DND-41 (cell line): ENCODE results near the gene MFAP4.

ENCODE experiments used
- ATAC-seq: fragments of 200-7000 bp; cut with Tn5 transposase; 3 replicates; pipeline ENCODE4 v1.9.1; 2021; ENCODE audit warnings: low read depth; ENCODE audit not compliant: insufficient read depth
- DNase-seq: peaks from one replicate; pipeline ENCODE4 v3.0.0-alpha.2; 2020
- H2AFZ ChIP-seq: 2 replicates; pipeline ENCODE4 v1.6.0; 2012; ENCODE audit warnings: low read depth, low read length
- H3K27ac ChIP-seq: 2 replicates; pipeline ENCODE4 v1.5.1; 2012; ENCODE audit warnings: low read length, inconsistent platforms
- H3K27me3 ChIP-seq: fragments of 200-600 bp; sonication (generic); 2 replicates; pipeline ENCODE4 v1.6.0; 2012; ENCODE audit warnings: low read length, mild to moderate bottlenecking, inconsistent platforms; ENCODE audit not compliant: insufficient read depth, poor library complexity
- H3K36me3 ChIP-seq: 2 replicates; pipeline ENCODE4 v1.5.1; 2012; ENCODE audit warnings: low read length, inconsistent platforms; ENCODE audit not compliant: insufficient read depth
- H3K4me1 ChIP-seq: 2 replicates; pipeline ENCODE4 v1.5.1; 2012; ENCODE audit warnings: mild to moderate bottlenecking, low read length; ENCODE audit not compliant: insufficient read depth
- H3K4me2 ChIP-seq: 2 replicates; pipeline ENCODE4 v1.6.0; 2012; ENCODE audit warnings: mild to moderate bottlenecking, moderate library complexity, low read length, inconsistent platforms; ENCODE audit not compliant: insufficient read depth
- H3K4me3 ChIP-seq, 2 experiments: fragments of 200-600 bp in 1 of 2; shearing (Covaris generic) in 1 of 2; 2 replicates each; pipeline ENCODE4 v1.5.1; 2012 to 2016; ENCODE audit warnings: inconsistent platforms in 2 of 2, low read length in 2 of 2, mild to moderate bottlenecking in 2 of 2, low read depth in 1 of 2, moderate library complexity in 1 of 2
- H3K79me2 ChIP-seq: 2 replicates; pipeline ENCODE4 v1.6.0; 2012; ENCODE audit warnings: low read length, inconsistent platforms; ENCODE audit not compliant: insufficient read depth
- H3K9ac ChIP-seq: 2 replicates; pipeline ENCODE4 v1.6.0; 2012; ENCODE audit warnings: low read depth, mild to moderate bottlenecking, inconsistent platforms, low read length, moderate library complexity
- H3K9me3 ChIP-seq: 2 replicates; pipeline ENCODE4 v1.5.1; 2012; ENCODE audit warnings: low read length, moderate library complexity, mild to moderate bottlenecking, inconsistent platforms; ENCODE audit not compliant: insufficient read depth, severe bottlenecking
- H4K20me1 ChIP-seq: 2 replicates; pipeline ENCODE4 v1.6.0; 2012; ENCODE audit warnings: low read length; ENCODE audit not compliant: insufficient read depth
- CTCF ChIP-seq: IDR thresholded peaks from 2 replicates; pipeline ENCODE4 v1.5.1; 2012; ENCODE audit warnings: borderline replicate concordance, low read length, moderate library complexity, mild to moderate bottlenecking; ENCODE audit not compliant: poor library complexity, severe bottlenecking; ENCODE audit errors: extremely low read depth
- EZH2 ChIP-seq: IDR thresholded peaks from 3 replicates; pipeline ENCODE4 v1.6.1; 2012; ENCODE audit warnings: borderline replicate concordance, low read depth, mild to moderate bottlenecking, moderate library complexity, low read length, inconsistent platforms; ENCODE audit not compliant: severe bottlenecking

Gene MFAP4

GRCh38 chr17:19345486-19346350 lies 41.3 kb downstream of the MFAP4 start:
- Histone ChIP-seq H2AFZ (no peak overlapping the region), H3K4me1 (no peaks in the 10 kb centered on the region), H3K79me2 (no peaks in the 10 kb centered on the region), H4K20me1 (peaks cover 36% of the 10 kb centered on the region), H3K4me2 (no peak overlapping the region), H3K4me3 (no peak overlapping the region), H3K27me3 (no peaks in the 10 kb centered on the region), H3K9ac (no peak overlapping the region), H3K36me3 (no peaks in the 10 kb centered on the region), H3K9me3 (no peaks in the 10 kb centered on the region), H3K27ac (no peak overlapping the region)
- no peak for DNase-seq
- no peak for ATAC-seq
- TF ChIP-seq EZH2 (no peak), CTCF (no peak)

GRCh38 chr17:19345067-19345460 lies 41.9 kb downstream of the MFAP4 start:
- Histone ChIP-seq H3K4me1 (no peaks in the 10 kb centered on the region), H3K9ac (no peak overlapping the region), H3K36me3 (no peaks in the 10 kb centered on the region), H3K79me2 (no peaks in the 10 kb centered on the region), H3K27me3 (no peaks in the 10 kb centered on the region), H3K4me3 (no peak overlapping the region), H3K9me3 (no peaks in the 10 kb centered on the region), H3K4me2 (no peak overlapping the region), H2AFZ (no peak overlapping the region), H4K20me1 (peaks cover 36% of the 10 kb centered on the region), H3K27ac (no peak overlapping the region)
- ATAC-seq: no peak
- TF ChIP-seq EZH2: no peak
- no peak for TF ChIP-seq CTCF
- no peak for DNase-seq

- Histone ChIP-seq H3K27me3 (no peaks in the 10 kb centered on the region), H3K79me2 (no peaks in the 10 kb centered on the region), H3K4me3 (no peak overlapping the region), H3K9me3 (no peaks in the 10 kb centered on the region), H3K9ac (no peak overlapping the region), H3K4me2 (no peak overlapping the region), H3K27ac (no peak overlapping the region), H2AFZ (no peak overlapping the region), H3K36me3 (no peaks in the 10 kb centered on the region), H3K4me1 (no peaks in the 10 kb centered on the region), H4K20me1 (peaks cover 36% of the 10 kb centered on the region)
- ATAC-seq: no peak
- no peak for TF ChIP-seq EZH2
- no peak for DNase-seq
Measured at GRCh38 chr17:19344311-19345066, 42.5 kb downstream of the MFAP4 start.

- H2AFZ ChIP-seq: no peak overlapping the region
- H3K4me2 ChIP-seq: no peak overlapping the region
- H3K4me1 ChIP-seq: no peaks in the 10 kb centered on the region
- no peaks in the 10 kb centered on the region for H3K79me2 ChIP-seq
- no peaks in the 10 kb centered on the region for H3K9me3 ChIP-seq
- no peaks in the 10 kb centered on the region for H3K36me3 ChIP-seq
- H3K4me3 ChIP-seq: no peak overlapping the region
- no peak for TF ChIP-seq EZH2
- no peak for TF ChIP-seq CTCF
- H3K27ac ChIP-seq: no peak overlapping the region
- DNase-seq (no peak), ATAC-seq (no peak)
- no peaks in the 10 kb centered on the region for H3K27me3 ChIP-seq
- peaks cover 36% of the 10 kb centered on the region for H4K20me1 ChIP-seq
- no peak overlapping the region for H3K9ac ChIP-seq
Measured at GRCh38 chr17:19343671-19344151, 43.3 kb downstream of the MFAP4 start.
